DMS53 (cell line): Measurements from ENCODE around the gene ASB6.
A peak's percentile ranks its signal among the peaks of the same experiment; 100 is the strongest.

Experiments
- DNase-seq: peaks from one replicate; lab custom pipeline; 2025; lab: John Stamatoyannopoulos, UW

ASB6 gene

GRCh38 chr9:129626079-129626624, 15.8 kb downstream of the ASB6 start, which contains the start of gene NTMT1:
NTMT1 (plus strand) TSS chr9:129626163; CDS start chr9:129632704, 6,541 bp downstream.
- DNase-seq, result peak; percentile 93

DNA sequence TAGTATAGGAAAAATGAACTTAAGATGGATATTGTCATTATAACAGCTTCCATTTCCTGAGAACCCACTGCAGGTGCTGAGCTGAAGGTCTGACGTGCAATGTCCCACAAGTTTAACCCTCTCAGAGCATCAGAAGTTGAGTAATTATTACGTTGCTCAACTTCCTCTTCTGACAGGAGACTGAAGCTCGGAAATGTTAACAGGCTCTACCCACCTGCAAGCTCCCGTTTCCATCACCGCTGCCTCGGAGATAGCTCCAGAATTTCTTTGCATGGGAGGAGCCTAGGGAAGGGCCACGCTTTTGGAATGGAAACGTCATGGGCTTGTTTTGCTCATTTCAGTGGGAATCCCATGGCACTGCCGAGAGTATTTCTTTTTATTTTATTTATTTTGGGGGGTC, 17.0 kb downstream of the ASB6 start:
- DNase-seq, result peak; percentile 67

- DNase-seq, result peak; percentile 73
Measured at GRCh38 chr9:129624168-129624759, 17.7 kb downstream of the ASB6 start.

DNA sequence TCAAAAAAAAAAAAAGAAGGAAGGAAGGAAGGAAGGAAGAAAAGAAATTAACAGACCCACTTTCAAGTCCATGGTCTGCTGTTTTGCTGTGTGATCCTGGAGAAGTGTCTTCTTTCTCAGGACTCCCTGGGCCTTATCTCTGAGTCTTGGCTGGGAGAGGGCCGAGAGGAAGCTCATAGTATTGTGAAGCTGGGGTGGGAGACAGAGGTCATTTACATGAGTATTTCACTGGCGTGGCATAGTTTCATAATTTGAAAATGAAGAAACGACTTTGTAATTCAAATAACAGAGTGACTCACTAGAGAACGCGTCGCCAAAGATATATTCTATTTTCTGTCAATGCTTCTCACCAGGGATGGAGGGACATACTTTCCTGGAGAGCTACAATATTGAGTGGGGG, 18.6 kb downstream of the ASB6 start:
- DNase-seq, result no peak

- peak; percentile 49 for DNase-seq
Measured at GRCh38 chr9:129620669-129621295, 21.2 kb downstream of the ASB6 start, which contains the start of gene C9orf50. C9orf50 (minus strand) TSS chr9:129621101; CDS start chr9:129620574, 527 bp downstream.

GRCh38 chr9:129619787-129620668, 21.9 kb downstream of the ASB6 start:
- peak; percentile 48 for DNase-seq

DNA sequence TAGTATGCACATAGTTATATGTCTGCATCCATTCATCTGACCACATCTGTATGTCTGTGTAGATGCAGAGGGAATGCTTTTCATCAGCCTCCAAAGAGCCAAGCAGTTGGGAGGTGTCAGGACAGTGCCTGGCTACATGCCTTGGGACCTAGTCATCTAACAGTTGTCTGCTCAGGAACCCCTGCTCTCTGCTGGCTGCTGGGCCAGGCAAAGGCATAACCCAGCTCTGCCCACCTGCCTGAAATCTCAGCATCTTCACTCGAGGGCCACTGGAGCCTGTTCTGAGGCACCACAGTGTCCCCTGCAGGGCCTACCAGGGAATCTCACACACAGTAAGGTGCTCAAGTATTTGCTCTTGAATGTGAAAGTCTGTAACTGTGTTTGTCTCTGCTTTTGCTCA, 24.8 kb downstream of the ASB6 start:
- peak; percentile 73 for DNase-seq

DNA sequence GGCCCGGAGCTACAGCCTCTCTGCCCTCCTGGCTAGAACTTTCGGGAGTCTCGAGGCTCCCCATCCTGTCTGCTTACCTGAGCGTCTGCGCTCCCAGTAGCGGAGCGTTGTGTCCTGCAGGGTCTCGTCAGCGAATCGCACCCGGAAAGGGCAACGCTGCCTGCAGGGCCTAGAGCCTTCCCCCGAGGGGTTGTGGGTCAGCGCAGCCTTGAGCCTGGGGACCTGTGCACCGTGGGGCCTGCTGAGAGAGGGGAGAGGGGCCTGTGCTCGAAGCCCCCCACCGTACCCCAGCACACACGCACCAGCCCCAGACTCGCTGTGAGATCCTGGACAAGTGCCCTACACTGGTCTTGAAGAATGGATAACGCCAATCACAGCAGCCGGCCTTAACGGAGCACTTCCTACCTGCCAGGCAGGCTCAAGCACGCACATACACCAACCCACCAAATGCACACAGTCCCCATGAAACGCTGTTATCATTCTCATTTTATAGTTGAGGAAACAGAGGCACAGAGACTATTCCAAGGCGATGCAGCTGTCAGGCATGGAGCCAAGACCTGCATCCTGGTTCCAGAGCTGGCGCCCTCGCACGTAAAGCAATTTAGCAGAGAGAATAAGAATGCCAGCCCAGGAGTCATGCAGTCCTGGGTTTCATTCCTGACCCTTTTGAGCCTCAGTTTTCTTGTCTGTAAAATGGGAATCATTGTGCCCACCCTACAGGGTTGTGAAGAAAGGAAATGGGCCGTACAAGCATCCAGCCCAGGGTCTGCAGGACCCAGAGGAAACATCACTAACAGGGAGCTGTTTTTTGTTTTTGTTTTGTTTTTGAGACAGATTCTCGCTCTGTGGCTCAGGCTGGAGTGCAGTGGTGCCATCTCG, 26.3 kb downstream of the ASB6 start:
- no peak for DNase-seq

- no peak for DNase-seq
Measured at GRCh38 chr9:129614932-129615331, 27.0 kb downstream of the ASB6 start.

DNA sequence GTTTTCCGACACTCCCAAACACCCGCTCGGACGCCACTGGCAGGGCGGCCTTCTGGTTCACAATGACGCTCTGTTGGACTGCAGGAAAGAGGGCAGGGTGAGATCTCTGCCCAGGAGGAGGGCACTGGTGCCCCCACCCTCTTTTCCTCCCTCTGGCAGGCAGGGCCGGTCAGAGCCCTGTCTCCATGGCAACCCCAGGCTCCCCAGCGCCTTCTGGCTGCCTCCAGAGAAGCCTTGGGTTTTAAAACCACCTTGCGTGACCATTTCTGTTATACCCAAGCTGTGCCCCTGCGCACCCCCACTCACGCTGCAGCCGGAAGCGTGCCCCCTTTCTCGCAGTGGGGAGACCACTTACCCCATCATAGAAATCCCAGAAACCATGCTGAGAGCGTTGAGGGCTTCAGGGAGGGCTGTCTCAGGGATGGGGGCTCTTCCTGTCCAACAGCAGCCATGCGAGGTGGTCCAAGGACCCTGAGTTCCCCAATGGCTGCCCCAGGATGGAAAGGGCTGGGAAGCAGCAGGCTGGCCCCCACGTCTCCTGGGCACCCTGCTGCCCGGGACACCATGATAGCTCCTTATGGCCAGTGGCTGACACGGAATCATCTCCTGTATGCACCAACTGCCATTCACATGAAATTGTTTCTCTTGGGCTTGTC, 28.3 kb downstream of the ASB6 start:
- DNase-seq, result peak; percentile 26

DNA sequence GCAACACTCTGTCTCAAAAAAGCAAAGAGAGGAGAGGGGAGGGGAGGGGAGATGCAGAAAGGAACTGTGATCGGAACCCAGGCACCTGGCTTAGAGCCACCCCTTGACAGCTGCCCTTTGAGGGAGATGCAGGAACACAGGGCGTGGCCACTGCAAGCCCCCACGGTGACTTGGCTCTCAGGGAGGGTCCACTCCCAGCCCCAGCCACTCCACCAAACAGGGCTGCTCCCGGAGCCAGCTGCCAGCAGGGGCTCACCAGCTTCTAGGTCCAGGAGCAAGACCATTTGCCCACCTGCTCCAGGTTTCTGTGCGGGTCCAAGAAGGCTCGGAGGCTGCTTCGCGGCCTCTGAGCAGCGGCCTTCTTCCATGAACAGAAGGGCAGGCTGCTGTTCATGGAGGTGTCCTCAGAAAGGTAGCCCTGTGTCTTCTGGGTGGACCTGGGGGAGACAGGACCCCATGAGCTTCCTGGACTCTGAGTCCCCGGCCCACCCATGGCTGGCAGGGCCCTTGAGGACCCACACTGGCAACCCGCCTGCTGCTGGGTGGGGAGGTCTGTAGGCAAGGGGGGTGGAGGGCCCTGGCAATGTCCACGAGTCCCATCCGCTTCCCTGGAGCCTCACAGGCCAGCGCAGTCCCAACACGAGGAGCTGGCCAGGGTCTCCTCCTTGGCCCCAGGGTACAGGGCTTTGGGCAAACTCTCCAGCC, 29.0 kb downstream of the ASB6 start:
- DNase-seq, result no peak

DNA sequence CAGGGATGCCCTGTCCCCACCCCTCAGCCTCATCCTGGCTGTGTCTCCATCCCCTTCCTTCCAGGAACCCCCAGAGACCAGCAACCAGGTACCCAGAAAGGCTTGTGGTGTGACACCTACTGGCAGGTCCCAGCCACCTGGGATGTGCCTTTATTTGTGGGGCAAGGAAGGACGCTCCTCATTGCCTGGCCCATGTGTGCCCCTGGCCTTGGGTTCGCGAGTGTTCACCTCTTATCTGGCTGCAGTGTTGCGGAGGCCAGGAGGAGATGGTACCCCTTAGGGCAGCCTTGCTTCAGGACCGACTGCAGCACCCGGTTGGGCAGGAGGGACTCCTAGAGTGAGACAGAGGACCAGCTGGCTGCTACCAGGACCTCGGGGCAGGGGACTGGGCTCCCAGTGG, 29.8 kb downstream of the ASB6 start:
- peak; percentile 32 for DNase-seq

DNA sequence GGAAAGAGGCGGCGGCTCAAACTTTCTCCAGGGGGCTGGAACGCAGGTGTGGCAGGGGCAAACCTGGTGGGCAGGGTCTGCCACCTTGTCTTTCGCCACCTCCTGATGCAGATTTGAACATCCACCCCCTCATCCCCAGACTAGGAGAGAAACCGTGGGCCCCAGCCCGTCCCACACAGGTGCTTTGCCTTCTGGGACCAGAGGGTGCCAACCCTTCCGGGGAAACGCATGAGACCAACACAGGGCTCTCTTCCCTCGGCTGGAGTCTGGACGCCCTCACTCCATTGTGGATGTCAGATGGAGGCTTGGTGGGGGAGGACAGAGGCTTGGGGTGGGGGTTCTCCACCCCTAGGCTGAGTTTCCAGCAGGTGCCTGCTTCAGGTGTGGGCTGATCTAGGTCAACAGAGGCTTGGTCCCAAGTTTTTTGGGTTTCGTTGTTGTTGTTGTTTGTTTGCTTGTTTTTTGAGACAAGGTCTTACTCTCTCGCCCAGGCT, 30.6 kb downstream of the ASB6 start:
- DNase-seq, result peak; percentile 73

- peak; percentile 80 for DNase-seq
Measured at GRCh38 chr9:129610473-129611306, 31.3 kb downstream of the ASB6 start.

DNA sequence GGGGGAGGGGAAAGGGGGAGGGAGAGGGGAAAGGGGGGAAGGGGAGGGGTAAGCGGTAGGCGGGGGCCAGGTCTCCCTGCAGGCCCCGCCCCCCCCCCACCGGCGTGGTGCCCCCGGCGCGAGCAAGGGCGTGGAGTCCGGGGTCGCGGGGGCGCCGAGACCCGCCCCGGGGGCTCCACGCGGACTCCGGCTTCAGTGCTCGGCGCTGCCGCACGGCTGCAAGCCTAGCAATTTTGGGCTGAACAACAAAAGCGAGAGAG, 31.8 kb downstream of the ASB6 start:
- DNase-seq, result no peak

GRCh38 chr9:129609486-129610212, 32.3 kb downstream of the ASB6 start:
- peak; percentile 41 for DNase-seq

DNA sequence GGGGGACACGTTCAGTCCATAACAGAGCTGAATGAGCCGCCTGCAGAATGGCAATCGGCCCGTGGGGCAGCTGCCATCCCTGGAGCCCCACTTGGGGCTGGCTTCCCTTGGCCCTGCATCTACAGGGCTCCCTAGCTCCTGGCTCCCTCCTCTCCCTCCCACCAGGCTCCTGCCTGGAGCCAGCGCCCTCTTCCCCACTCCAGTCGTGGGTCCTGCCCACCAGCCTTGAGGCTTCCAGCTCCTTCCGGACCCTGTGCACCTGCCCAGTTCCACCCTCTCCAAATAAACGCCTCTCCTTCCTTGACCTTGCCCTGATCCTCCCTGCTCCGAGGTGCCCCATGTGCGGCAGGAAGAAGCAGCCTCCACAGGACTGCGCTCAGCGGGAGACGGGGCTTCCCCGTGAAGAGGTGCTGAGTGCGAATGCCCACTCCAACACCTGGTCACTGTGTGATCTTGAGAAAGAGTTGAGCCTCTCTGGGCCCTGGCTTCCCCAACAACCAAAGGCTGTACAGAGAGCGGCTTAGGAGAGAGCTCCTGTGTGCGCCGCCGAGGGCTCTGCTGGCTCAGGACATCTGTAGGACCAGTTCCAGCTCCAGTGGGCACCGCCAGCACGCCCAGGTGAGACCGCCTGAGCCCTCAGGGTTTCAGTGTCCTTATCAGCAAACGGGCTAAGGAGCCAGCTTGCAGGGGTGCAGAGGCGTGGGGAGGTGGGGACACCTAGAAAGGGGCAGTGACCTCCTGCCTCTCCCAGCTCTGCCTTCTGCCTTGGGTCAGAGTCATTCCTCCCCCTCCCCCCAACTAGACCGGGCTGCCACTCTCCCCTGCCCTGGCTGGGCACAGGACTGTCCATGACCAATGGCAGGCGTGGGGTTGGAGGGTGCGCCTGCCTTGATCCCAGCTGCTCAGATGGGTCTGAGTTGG, 33.1 kb downstream of the ASB6 start:
- no peak for DNase-seq

GRCh38 chr9:129607027-129607387, 34.9 kb downstream of the ASB6 start:
- DNase-seq, result no peak
